Stimulated activated memory B cell treated with anti-CD40 and anti-IgM and Interleukin-4, amounts not matched to agents 10 μg/mL and 1 μg/mL and 100 μg/mL, for 72 hours (primary cell): ENCODE results near the gene CENPB.
"Not testable (repeated sequence)": the region's sequence is repeated elsewhere in the genome, so short reads cannot be mapped to it uniquely, and the experiment has no call there.

ENCODE experiments used
- ATAC-seq: fragments of 150-1000 bp; cut with Tn5 transposase; 2 replicates; pipeline ENCODE4 v1.10.0; 2021
- H3K27ac Mint-ChIP-seq: one replicate; pipeline ENCODE4 v1.8.0; 2022; ENCODE audit warnings: mild to moderate bottlenecking, mixed read lengths
- H3K27me3 Mint-ChIP-seq: one replicate; pipeline ENCODE4 v1.8.0; 2022; ENCODE audit warnings: mixed read lengths
- H3K36me3 Mint-ChIP-seq: one replicate; pipeline ENCODE4 v1.8.0; 2022; ENCODE audit warnings: mixed read lengths
- H3K4me1 Mint-ChIP-seq: one replicate; pipeline ENCODE4 v1.8.0; 2022; ENCODE audit warnings: mixed read lengths
- H3K4me3 Mint-ChIP-seq: one replicate; pipeline ENCODE4 v1.8.0; 2022; ENCODE audit warnings: mild to moderate bottlenecking, moderate library complexity, mixed read lengths
- H3K9me3 Mint-ChIP-seq: one replicate; pipeline ENCODE4 v1.8.0; 2022; ENCODE audit warnings: mixed read lengths

The CENPB gene

DNA sequence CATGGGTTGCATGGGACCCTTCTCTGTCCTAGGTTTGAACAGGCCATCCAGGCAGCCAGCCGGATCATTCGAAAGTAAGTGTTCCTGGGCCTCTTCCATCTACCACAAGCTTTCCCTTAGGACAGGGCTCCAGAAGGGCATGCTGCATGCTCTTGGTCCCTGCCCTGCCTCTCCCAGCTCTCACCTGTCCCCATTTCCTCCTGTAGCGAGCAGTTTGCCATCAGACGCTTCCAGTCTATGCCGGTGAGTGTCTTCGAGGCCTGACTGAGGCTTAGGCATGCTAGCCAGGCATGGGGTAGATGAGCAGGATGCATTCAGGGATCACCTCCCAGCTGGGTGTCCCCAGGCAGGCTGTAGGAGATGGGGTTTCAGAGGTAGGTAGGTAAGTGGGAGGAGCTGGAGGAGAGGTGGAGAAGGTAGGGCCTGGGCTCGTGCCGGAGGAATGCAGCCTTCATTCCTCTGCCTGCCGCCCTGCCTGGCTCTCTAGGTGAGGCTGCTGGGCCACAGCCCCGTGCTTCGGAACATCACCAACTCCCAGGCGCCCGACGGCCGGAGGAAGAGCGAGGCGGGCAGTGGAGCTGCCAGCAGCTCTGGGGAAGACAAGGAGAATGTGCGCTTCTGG, 13.8 kb upstream of the CENPB start:
- H3K27ac Mint-ChIP-seq = peak overlapping the region; percentile 99
- H3K9me3 Mint-ChIP-seq = no peaks in the 10 kb centered on the region
- no peak overlapping the region for H3K4me3 Mint-ChIP-seq
- no peaks in the 10 kb centered on the region for H3K27me3 Mint-ChIP-seq
- ATAC-seq = no peak
- H3K36me3 Mint-ChIP-seq = peaks cover 35% of the 10 kb centered on the region
- peaks cover 72% of the 10 kb centered on the region for H3K4me1 Mint-ChIP-seq

DNA sequence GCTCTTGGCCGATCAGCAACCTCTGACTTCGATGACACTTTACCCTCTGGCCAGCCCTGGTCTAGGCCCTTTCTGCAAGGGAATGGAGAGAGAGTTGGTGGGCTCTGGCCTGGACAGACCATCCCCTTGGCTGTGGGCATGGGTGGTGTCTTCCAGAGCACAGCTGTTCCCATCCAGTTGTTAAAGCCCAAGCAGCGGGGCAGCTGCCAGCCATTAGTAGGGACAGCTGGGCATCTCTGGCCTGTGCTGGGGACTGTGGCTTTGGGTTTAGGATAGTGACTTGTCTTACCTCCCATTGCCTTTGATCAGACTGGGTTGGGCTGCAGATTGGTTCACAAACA, 12.3 kb upstream of the CENPB start:
- H3K36me3 Mint-ChIP-seq = peaks cover 24% of the 10 kb centered on the region
- no peaks in the 10 kb centered on the region for H3K27me3 Mint-ChIP-seq
- ATAC-seq = no peak
- no peak overlapping the region for H3K4me3 Mint-ChIP-seq
- H3K9me3 Mint-ChIP-seq = no peaks in the 10 kb centered on the region
- H3K27ac Mint-ChIP-seq = peak overlapping the region; percentile 99
- H3K4me1 Mint-ChIP-seq = peaks cover 70% of the 10 kb centered on the region

DNA sequence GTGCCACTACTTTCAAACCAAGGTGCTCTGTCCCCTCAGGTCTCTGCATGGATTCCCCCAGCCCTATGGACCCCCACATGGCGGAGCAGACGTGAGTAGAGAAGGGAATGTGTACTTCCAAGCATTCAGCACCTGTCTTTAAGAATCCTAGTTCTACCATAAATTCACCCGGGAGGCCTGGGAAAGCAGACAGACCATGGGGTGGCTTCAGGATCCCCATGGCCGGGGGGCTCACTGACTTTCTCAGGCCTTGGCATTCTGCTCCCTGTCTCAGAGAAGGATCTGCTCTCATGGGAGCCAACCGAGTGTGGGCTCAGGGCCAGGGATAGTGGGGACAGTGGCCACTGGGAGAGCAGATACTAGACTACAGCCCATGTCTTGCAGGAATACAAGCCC, 11.8 kb upstream of the CENPB start:
- H3K36me3 Mint-ChIP-seq = peaks cover 18% of the 10 kb centered on the region

DNA sequence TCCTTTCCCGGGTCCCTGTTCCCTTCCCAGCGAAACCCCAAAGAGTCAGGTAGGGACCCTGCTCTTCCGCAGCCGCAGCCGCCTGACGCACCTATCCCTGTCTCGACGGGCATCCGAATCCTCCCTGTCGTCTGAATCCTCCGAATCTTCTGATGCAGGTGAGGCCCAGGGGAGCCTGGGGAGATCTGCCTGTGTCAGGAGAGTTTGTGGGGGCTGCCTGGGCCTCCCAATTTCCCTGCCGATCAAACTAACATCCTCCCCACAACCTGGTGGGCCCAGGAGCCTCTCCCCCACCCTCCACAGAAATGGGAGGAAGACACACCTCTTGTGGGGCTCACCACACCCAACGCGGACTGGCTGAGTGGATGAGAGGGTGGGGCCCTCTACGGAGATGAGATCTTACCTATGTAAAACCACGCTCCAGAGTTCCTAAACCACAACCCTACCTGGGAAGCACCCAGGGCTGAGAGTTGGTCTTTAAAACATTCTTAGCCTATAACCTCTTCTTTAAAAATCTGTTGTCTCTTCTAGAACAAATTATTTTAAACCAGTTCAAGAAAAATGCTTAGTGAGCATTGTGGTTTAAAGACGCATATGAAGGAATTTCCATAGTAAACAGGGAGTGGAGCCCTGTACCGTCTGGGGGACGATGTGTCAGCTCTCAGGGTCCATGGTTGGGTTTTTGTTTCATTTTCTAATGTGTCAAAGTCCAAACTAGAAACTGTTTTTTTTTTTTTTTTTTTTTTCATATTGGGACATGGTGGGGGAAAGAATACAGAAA, 11.2 kb upstream of the CENPB start:
- no peak for ATAC-seq
- H3K9me3 Mint-ChIP-seq = no peaks in the 10 kb centered on the region
- H3K27ac Mint-ChIP-seq = peak overlapping the region; percentile 99
- no peaks in the 10 kb centered on the region for H3K27me3 Mint-ChIP-seq
- H3K4me3 Mint-ChIP-seq = peak overlapping the region; percentile 95
- peaks cover 67% of the 10 kb centered on the region for H3K4me1 Mint-ChIP-seq
- peaks cover 15% of the 10 kb centered on the region for H3K36me3 Mint-ChIP-seq

More for the DNA sequence above, 11.8 kb upstream of the CENPB start:
- Mint-ChIP-seq H3K9me3 (no peaks in the 10 kb centered on the region), H3K4me3 (peak overlapping the region; percentile 95), H3K4me1 (peaks cover 70% of the 10 kb centered on the region), H3K27ac (peak overlapping the region; percentile 99), H3K27me3 (no peaks in the 10 kb centered on the region)
- no peak for ATAC-seq

DNA sequence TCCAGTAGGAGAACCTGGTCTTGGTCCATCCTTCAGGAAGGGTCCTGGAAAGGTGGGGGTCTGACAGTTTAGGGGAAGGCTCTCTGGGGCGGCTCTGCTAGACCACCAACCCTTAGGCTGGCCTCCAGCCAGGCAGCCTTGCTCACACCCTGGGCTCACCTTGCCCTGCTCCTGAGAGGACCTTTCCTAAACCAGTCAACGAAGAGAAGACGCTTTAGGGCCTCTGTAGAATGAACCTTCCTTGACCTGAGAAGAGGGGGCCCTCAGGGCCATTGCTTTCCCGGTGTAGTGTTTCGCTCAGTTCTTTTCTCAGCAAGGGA, 10.6 kb upstream of the CENPB start:
- ATAC-seq = no peak
- Mint-ChIP-seq H3K9me3 (no peaks in the 10 kb centered on the region), H3K27me3 (no peaks in the 10 kb centered on the region), H3K36me3 (peaks cover 9% of the 10 kb centered on the region), H3K27ac (peak overlapping the region; percentile 99), H3K4me1 (peaks cover 61% of the 10 kb centered on the region), H3K4me3 (peak overlapping the region; percentile 95)

DNA sequence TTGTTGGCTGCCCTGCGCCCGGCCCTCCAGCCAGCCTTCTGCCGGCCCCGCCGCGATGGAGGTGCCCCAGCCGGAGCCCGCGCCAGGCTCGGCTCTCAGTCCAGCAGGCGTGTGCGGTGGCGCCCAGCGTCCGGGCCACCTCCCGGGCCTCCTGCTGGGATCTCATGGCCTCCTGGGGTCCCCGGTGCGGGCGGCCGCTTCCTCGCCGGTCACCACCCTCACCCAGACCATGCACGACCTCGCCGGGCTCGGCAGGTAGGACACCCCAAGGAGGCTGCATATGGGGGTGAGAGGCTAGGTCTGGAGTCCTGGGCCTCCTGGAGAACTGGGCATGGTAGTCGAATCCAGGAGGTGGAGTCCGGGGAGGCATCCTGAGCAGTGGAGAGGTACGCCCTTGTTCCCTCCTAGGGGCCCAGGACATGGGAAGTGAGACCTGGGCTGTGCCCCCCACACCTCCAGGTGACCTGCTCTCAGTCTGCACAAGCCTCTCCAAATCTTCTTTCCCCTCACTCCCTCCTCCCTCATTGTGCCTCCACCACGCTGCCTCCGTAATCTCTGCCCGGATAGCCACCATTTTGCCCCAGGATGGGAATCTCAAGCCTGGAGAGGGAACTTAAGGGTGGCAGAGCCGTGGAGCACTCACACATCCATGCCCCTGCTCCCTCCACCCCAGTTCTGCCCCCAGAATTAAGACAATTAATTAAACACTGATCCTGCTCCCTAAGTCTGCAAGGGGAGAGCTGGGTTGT, 10.1 kb upstream of the CENPB start:
- peak overlapping the region; percentile 99 for H3K27ac Mint-ChIP-seq
- peaks cover 60% of the 10 kb centered on the region for H3K4me1 Mint-ChIP-seq

DNA sequence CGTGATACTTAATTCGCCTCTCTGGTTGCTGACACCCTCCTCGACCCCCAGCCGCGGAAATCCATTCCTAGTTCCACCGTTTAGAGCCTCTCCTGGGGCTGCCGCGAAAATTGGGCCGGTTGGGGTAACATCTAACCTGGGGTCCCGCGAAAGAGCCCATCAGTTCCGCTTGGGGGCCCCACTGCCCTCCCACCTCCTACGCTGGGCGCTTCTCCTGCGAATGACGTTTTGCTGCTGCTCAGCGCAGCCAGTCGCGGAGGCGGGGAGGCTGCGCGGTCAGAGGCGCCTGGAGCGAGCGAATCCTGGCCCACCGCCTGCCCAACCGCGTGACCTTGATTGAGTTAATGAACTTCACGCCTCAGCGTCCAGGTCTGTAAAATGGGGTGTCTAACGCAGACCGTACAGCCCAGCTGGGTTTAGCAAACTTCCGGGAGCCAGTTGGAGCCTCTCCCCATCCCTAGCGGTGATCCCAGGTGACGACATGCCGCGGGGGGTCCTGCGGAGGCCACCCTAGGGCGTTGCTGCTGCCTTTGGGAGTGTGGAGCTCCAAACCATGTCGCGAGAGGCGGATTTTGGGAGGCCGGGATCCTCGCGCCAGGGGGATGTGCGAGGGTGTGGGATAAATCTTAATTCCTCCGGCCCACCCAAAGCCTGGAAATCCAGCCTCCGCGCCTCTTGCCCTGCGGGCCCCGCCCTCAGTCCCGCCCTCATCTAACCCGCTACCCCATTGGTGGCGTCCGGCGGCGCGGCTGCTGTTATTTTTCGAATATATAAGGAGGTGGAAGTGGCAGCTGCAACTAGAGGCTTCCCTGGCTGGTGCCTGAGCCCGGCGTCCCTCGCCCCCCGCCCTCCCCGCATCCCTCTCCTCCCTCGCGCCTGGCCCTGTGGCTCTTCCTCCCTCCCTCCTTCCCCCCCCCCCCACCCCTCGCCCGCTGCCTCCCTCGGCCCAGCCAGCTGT, 9.2 kb upstream of the CENPB start, which contains the start of gene CDC25B:
CDC25B (plus strand) TSS at position 800 of the 958 bp plus-strand sequence. CDS start 222 bp downstream, outside the sequence.
- H3K4me3 Mint-ChIP-seq = peak within 1 kb of the TSS; percentile 95
- peak; percentile 93 for ATAC-seq
- H3K27me3 Mint-ChIP-seq = no peaks in the 10 kb centered on the region
- H3K9me3 Mint-ChIP-seq = no peaks in the 10 kb centered on the region
- H3K36me3 Mint-ChIP-seq = peaks cover 4% of the 10 kb centered on the region
- H3K4me1 Mint-ChIP-seq = peaks cover 52% of the 10 kb centered on the region
- peak within 1 kb of the TSS; percentile 99 for H3K27ac Mint-ChIP-seq

More for the DNA sequence above, 10.1 kb upstream of the CENPB start:
- no peaks in the 10 kb centered on the region for H3K27me3 Mint-ChIP-seq
- no peaks in the 10 kb centered on the region for H3K9me3 Mint-ChIP-seq
- H3K4me3 Mint-ChIP-seq = peak overlapping the region; percentile 95
- H3K36me3 Mint-ChIP-seq = peaks cover 4% of the 10 kb centered on the region
- no peak for ATAC-seq

DNA sequence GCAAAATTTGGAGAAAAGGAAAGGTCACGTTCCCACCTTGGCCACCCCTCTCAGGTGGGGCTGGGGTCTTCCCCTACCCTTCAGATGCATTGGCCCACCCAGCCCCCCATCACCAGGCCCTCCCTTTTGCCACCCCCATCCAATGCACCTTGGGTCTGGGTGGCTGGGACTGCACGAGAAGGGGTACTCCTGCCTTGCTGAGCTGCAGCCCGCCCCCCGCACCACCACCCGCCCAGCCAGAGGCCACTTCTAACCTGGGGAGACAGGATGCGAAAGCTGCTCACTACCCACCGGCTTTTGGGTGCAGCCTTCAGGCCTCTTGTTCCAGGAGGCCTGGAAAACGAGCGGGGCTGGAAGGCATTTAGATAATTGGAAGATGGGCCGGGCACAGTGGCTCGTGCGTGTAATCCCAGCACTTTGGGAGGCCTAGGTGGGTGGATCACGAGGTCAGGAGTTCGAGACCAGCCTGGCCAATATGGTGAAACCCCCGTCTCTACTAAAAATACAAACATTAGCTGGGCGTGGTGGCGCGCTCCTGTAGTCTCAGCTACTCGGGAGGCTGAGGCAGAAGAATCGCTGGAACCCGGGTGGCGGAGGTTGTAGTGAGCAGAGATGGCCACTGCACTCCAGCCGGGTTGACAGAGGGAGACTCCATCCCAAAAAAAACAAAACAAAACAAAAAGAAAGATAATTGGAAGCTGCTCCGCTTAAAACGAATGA, 8.3 kb upstream of the CENPB start:
- H3K27me3 Mint-ChIP-seq = no peaks in the 10 kb centered on the region
- H3K4me3 Mint-ChIP-seq = peak overlapping the region; percentile 95
- H3K4me1 Mint-ChIP-seq = peaks cover 43% of the 10 kb centered on the region
- H3K36me3 Mint-ChIP-seq = no peaks in the 10 kb centered on the region
- no peak for ATAC-seq
- H3K27ac Mint-ChIP-seq = peak overlapping the region; percentile 99
- no peaks in the 10 kb centered on the region for H3K9me3 Mint-ChIP-seq

DNA sequence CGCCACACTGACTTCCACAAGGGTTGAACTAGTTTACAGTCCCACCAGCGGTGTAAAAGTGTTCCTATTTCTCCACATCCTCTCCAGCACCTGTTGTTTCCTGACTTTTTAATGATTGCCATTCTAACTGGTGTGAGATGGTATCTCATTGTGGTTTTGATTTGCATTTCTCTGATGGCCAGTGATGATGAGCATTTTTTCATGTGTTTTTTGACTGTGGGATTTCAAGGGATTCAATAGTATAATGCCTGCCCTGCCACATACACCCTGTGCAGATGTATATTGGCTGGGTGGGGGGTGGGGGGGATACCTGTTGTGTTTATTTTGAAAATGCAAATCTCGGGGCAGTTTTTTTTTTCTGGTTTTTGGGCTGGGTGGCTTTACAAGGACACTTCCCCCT, 7.6 kb upstream of the CENPB start:
- not testable (repeated sequence) for H3K9me3 Mint-ChIP-seq, ATAC-seq, H3K36me3 Mint-ChIP-seq, H3K27ac Mint-ChIP-seq, H3K4me3 Mint-ChIP-seq, H3K27me3 Mint-ChIP-seq
- peaks cover 36% of the 10 kb centered on the region for H3K4me1 Mint-ChIP-seq

DNA sequence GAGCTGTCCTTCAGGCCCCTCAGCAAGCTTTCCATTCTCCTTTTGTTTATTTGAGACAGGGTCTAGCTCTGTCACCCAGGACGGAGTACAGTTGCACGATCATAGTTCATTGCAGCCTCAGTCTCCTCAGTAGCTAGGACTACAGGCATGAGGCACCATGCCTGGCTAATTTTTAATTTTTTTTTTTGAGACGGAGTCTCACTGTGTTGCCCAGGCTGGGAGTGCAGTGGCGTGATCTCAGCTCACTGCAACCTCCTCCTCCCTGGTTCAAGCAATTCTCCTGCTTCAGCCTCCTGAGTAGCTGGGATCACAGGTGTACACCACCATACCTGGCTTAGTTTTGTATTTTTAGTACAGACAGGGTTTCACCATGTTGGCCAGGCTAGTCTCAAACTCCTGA, 2.7 kb upstream of the CENPB start:
- H3K36me3 Mint-ChIP-seq, H3K9me3 Mint-ChIP-seq, H3K27me3 Mint-ChIP-seq, H3K4me3 Mint-ChIP-seq, ATAC-seq: not testable (repeated sequence)
- H3K27ac Mint-ChIP-seq = peak overlapping the region; percentile 54
- peaks cover 25% of the 10 kb centered on the region for H3K4me1 Mint-ChIP-seq

DNA sequence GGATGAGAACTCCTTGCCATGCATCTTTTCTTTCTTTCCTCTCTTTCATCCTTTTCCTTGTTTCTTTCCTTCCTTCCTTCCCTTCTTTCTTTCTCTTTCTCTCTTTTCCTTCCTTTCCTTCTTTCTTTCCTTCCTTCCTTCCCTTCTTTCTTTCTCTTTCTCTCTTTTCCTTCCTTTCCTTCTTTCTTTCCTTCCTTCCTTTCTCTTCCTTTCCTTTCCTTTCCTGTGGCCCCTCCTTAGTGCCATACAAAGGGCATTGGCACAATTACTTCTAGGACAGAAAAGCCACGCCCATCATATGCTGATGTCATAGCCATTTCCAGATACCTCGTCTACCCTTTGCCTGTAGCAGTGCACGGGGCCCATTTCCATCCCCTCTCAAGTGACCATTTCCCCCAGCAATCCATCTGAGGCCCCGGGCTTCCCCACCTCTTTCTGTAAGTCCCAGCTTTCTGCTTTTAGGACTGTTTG, 2.2 kb upstream of the CENPB start:
- peak overlapping the region; percentile 54 for H3K27ac Mint-ChIP-seq
- no peaks in the 10 kb centered on the region for H3K27me3 Mint-ChIP-seq
- peak overlapping the region; percentile 3 for H3K4me3 Mint-ChIP-seq
- H3K36me3 Mint-ChIP-seq = peaks cover 10% of the 10 kb centered on the region
- peaks cover 28% of the 10 kb centered on the region for H3K4me1 Mint-ChIP-seq
- no peaks in the 10 kb centered on the region for H3K9me3 Mint-ChIP-seq
- no peak for ATAC-seq

DNA sequence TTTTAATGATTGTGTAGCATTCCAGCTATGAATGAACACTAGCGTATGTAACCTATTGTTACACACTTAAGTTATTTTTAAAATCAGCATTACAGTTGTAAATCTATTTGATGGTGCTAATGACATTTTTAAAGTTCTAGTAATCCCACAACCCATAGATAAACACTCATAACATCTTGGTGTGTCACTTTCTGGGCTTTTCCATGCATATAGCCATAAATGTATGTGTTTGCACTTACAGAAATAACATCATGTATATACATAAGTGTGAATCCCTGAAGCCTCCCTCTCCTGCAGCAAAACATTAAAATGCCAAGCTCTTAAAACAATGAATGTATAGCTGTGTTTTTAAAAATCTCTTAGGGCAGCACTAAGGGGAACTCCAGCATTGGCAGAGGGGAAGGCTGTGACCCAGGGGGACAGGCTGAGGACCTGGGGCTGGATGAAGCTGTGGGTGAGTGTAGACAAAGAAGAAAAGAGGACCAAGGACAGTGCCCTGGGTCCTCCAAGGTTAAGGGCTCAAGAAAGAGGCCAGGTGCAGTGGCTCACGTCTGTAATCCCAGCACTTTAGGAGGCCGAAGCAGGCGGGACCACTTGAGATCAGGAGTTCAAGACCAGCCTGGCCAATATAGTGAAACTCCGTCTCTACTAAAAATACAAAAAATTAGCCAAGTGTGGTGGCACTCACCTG, 929 bp upstream of the CENPB start:
- Mint-ChIP-seq H3K27ac (peak overlapping the region; percentile 9), H3K27me3 (no peaks in the 10 kb centered on the region), H3K4me1 (peaks cover 33% of the 10 kb centered on the region), H3K4me3 (peak overlapping the region; percentile 34), H3K9me3 (no peaks in the 10 kb centered on the region), H3K36me3 (peaks cover 10% of the 10 kb centered on the region)
- no peak for ATAC-seq

DNA sequence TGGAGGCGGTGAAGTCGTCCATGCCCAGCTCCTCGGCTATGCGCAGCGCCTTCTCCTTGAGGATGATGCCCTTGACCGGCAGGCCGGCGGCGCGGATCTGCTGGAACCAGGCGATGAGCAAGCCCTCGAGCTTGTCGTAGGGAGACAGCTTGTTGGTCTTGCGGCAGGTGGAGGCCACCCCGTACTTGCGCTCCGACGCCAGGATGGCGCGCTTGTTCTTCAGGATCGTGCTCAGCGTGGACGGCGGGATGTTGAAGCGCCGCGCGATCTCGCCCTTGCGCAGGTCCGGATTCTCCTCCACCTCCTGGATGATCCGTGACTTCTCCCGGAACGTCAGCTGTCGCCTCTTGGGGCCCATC, 435 bp downstream of the CENPB start:
- Mint-ChIP-seq H3K27me3 (no peaks in the 10 kb centered on the region), H3K27ac (peak overlapping the region; percentile 72), H3K9me3 (no peaks in the 10 kb centered on the region), H3K4me1 (peaks cover 42% of the 10 kb centered on the region), H3K4me3 (peak overlapping the region; percentile 82), H3K36me3 (peaks cover 10% of the 10 kb centered on the region)
- peak; percentile 49 for ATAC-seq
